ENCODE measurements around the gene IP6K1. TPM values are rescaled to one million over a fixed set of nuclear protein-coding genes. Genes with fewer than 3 reads are reported as not detected.
A peak's percentile ranks its signal among the peaks of the same experiment; 100 is the strongest.

The IP6K1 gene
- total RNA-seq, 1 experiment from 2014 or later, result 32.2 TPM

- TF ChIP-seq ATF3 (CRISPR knock-in tag; conservative IDR thresholded peaks at IDR 0.05) (no peak), NR2C2 (CRISPR knock-in tag; IDR thresholded peaks at IDR 0.05) (peak; percentile 18; the same call in 1 of the 2 replicates), ZNF317 (CRISPR knock-in tag; IDR thresholded peaks at IDR 0.05; ENCODE audit: borderline replicate concordance, low read depth) (no peak), JUN (CRISPR knock-in tag; IDR thresholded peaks at IDR 0.05) (0 out of 2 replicates have a peak, but pooled peaks have one; percentile 89), USF1 (CRISPR knock-in tag; IDR thresholded peaks at IDR 0.05) (peak; percentile 37; the same call in 1 of the 2 replicates), ZNF512 (CRISPR knock-in tag; IDR thresholded peaks at IDR 0.05; ENCODE audit: borderline replicate concordance) (no peak), RELA (CRISPR knock-in tag; IDR thresholded peaks at IDR 0.05; ENCODE audit: borderline replicate concordance) (no peak; the same call in 1 of the 2 replicates), JAZF1 (CRISPR knock-in tag; IDR thresholded peaks at IDR 0.05) (no peak), CTCF (IDR thresholded peaks at IDR 0.05) (0 out of 2 replicates have a peak, but pooled peaks have one; percentile 46), MYBL2 (CRISPR knock-in tag; IDR thresholded peaks at IDR 0.05) (no peak; the same call in 1 of the 2 replicates), FOXJ3 (CRISPR knock-in tag; IDR thresholded peaks at IDR 0.05; ENCODE audit: borderline replicate concordance) (no peak), ESRRA (CRISPR knock-in tag; IDR thresholded peaks at IDR 0.05; ENCODE audit: borderline replicate concordance) (no peak), CREM (CRISPR knock-in tag; IDR thresholded peaks at IDR 0.05) (no peak; the same call in none of the 2 replicates), CDX4 (CRISPR knock-in tag; IDR thresholded peaks at IDR 0.05; ENCODE audit: borderline replicate concordance) (no peak), FOXP4 (CRISPR knock-in tag; IDR thresholded peaks at IDR 0.05) (no peak), SOX15 (CRISPR knock-in tag; IDR thresholded peaks at IDR 0.05) (no peak), IRF1 (CRISPR knock-in tag; IDR thresholded peaks at IDR 0.05) (peak; percentile 32; the same call in 1 of the 2 replicates), ZNF423 (CRISPR knock-in tag; IDR thresholded peaks at IDR 0.05) (no peak), ZNF263 (CRISPR knock-in tag; IDR thresholded peaks at IDR 0.05; ENCODE audit: low read depth) (no peak), E2F5 (CRISPR knock-in tag; IDR thresholded peaks at IDR 0.05) (peak; percentile 17), ZMAT4 (CRISPR knock-in tag; IDR thresholded peaks at IDR 0.05) (peak; percentile 76), PRDM15 (CRISPR knock-in tag; IDR thresholded peaks at IDR 0.05) (0 out of 2 replicates have a peak, but pooled peaks have one; percentile 6), HMGXB4 (CRISPR knock-in tag; IDR thresholded peaks at IDR 0.05) (peak; percentile 83)
Measured at GRCh38 chr3:49719214-49719884, 67.0 kb downstream of the IP6K1 start, which contains the start of gene AMIGO3 (continued).
